IPS-NIHi7 (cell line): ENCODE measurements around the gene LENG9.
"Not testable (repeated sequence)": the region's sequence is repeated elsewhere in the genome, so short reads cannot be mapped to it uniquely, and the experiment has no call there.

Source experiments
- DNase-seq: peaks from one replicate; pipeline ENCODE4 v3.0.0; 2012; ENCODE audit warnings: mixed read lengths; ENCODE audit errors: extremely low spot score

Gene LENG9

GRCh38 chr19:54478677-54479266 lies 15.2 kb upstream of the LENG9 start:
- peak; percentile 68 for DNase-seq

GRCh38 chr19:54477650-54478049 lies 14.1 kb upstream of the LENG9 start:
- no peak for DNase-seq

- no peak for DNase-seq
Measured at GRCh38 chr19:54475706-54476105, 12.1 kb upstream of the LENG9 start.

DNA sequence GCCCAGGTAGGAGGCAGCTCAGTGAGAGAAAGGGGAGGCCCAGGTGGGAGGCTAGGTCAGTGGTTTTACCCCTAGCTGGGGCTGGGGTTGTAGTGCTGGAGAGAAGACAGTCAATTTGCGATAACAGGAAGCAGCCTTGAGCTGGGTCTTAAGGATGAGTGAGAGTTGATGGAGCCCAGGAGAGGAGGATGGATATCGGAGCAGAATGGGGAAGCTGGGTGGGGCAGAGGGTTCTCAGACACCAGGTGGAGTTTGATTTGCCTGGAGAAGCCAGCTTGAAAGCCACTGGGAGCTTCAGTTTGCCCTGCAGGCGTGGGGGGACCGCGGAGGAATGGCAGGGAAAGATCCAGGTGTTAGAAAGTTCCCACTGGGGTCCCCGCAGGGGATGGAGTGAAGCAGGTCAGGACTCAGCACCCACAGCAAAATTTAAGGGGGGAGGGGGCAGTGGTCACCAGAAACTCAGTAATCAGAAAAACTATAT lies 10.4 kb upstream of the LENG9 start:
- no peak for DNase-seq

DNA sequence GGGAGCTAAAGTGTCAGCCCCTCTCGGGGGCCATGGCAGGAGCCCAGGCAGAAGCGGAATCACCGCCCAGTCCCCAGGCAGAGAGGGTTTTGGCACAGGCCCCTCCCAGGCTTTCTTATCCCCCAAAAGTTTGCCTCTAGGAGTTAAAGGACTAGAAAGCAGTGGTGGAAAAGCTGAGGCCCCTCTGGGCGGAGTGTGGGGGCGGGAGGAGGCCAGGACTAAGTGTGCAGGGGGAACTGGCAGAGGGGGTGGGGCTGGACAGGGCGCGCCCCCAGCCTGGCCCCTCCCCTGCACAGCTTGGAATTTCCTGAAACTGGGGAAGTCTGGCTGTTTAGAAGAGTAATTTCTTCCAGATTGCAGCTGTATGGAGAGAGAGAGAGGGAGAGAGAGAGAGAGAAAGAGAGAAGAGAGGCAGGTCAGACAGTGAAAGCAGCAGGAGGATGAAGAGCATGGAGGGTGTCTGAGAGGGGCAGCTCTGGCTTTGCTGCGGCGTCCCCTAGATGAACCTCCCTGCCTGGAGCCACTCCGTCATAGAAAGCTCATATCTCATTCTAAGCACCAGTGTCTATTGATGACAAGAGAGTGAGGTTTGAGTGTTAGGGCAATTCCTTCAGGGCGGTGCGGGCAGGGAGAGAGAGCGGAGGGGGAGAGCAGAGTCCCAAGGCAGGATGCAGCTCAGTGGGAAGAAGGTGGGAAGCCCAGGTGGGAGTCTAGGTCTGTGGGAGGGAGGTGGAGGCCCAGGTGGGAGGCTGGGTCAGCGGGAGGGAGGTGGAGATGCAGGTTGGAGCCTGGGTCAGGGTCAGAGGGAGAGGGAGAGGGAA lies 9.7 kb upstream of the LENG9 start, which contains the start of gene CDC42EP5:
Gene CDC42EP5, minus strand, starts transcription at position 226 of the 821 bp plus-strand sequence. CDS start 7,749 bp downstream, outside the sequence.
- peak; percentile 54 for DNase-seq

DNA sequence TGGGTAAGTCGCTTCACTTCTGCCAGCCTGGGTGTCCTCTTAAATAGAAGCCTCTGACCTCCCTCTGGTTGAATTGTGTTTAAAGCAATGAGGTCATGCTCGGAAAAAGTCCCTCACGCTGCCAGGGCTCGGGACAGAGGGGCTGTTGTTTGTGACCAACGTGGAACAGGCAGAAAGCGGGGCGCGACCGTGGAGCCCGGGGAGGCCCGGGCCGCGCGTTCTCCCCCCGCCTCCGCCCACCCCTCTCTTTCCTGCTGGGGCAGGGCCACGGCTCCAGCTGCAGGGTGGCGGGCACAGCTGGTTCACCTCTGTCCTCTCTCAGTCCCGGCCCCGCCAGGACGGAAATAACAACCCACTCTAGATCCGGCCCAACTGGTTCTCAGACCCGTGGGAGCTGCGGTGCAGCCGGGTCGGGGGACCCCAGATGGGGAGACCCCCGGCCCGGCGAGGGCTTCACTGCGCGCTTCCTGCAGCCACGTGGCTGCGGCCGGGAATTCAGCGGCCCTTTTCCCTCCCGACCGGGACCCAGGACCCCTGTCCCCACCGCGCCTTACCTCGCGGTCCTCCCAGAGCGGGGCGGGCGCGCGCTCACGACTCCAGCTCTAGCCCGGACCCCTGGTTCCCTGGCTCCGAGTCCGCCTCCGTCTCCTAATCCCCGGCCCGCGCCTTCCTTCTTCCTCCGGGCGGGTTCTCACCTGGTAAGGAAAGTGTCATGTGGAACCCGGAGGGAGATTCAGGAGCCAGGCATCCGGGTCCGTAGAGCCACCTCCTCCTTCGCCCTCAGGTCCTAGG lies 7.6 kb upstream of the LENG9 start:
- DNase-seq, result peak; percentile 37

DNA sequence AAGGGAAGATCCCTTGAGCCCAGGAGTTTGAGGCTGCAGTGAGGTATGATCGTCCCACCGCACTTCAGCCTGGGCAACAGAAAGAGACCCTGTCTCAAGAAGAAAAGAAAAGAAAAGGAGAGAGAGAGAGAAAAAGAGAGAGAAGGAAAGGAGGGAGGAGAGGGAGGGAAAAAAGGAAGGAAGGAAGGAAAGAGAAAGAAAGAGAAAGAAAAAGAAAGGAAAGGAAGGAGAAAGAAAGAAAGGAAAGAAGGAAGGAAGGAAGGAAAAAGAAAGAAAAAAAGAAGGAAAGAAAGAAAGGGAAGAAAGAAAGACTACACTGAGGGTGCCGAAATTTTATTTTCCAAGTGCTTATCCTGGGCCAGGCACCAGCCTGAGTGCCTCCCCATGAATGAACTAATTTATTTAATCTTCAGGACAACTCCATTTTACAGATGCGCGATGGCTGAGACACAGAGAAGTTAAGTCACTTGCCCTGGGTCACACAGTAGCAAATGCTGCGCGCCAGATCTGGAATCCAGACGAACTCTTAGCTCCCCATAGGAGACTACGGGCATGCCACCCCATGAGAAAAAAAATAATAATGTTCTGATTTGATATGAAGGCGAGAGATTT lies 6.8 kb upstream of the LENG9 start:
- DNase-seq, result no peak

DNA sequence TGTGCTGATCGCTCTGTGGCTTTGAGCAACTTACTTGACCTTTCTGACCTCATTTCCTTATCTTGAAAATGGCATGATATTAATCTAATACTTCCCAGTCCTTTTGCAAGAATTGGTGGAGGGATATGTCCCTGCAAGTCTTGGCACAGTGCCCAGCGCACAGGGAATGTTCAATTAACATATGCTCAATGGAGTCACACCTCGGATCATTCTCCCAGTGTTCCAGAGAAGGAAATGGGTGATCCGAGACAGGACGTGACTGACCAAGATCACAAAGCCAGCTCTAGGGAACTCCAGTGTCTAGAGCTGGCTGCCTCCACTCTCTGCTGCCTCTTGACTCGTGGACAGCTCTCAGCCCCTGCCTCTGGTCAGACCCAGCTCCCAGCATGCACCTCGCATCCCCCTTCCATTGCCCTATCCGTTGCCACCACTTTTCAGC lies 5.9 kb upstream of the LENG9 start:
- DNase-seq, result no peak

GRCh38 chr19:54466110-54466480 lies 2.5 kb upstream of the LENG9 start:
- DNase-seq, result not testable (repeated sequence)

DNA sequence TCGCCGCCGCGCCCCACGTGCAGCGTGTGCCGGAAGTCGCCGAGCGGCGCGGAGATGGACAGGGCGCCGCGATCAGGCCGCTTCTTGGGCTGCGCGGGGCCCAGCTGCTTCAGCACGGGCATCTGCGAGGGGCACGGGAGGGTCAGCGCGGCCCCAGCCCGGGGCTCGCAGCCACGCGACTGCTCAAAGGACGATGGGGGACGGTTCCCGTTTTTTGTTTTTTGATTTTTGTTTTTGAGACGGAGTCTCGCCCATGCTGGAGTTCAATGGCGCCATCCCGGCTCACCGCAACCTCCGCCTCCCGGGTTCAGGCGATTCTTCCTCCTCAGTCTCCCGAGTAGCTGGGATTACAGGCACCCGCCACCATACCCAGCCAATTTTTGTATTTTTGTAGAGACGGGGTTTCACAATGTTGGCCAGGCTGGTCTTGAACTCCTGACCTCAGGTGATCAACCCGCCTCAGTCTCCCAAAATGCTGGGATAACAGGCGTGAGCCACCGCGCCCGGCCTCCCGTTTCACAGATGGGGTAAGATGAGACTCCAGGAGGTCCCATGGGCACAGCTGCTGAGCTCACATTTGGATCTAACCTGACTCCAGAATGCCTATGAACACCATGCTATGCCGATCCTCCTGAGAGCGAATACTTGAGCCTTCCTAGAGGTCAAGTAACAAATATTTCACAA lies 2.0 kb upstream of the LENG9 start:
- no peak for DNase-seq

- peak; percentile 88 for DNase-seq
Measured at GRCh38 chr19:54464630-54465425, 1.2 kb upstream of the LENG9 start.

DNA sequence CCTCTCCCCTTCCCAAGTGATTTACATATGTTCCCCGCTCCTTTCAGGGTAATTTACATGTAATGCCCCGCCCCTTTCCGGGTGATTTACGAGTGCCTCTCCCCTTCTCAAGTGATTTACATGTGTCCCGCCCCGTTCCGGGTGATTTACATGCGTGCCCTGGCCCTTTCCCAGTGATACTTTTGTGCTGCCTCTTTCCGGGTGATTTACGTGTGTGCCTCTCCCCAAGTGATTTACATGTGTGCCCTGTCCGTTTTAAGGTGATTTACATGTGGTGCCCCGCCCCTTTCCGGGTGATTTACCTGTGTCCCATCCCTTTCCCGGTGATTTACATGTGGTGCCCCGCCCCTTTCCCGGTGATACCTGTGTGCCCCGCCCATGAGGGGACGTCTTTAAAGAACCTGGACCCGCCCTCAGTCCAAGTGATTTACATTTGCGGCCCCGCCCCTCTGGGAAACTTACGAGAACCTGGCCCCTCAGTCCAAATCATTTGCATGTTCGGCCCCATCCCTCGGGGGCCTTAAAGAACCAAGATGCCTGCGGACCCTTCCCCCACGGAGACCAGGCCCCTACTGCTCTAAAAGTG lies 559 bp upstream of the LENG9 start:
- peak; percentile 82 for DNase-seq

GRCh38 chr19:54462655-54463530 lies 685 bp downstream of the LENG9 start:
- peak; percentile 55 for DNase-seq

DNA sequence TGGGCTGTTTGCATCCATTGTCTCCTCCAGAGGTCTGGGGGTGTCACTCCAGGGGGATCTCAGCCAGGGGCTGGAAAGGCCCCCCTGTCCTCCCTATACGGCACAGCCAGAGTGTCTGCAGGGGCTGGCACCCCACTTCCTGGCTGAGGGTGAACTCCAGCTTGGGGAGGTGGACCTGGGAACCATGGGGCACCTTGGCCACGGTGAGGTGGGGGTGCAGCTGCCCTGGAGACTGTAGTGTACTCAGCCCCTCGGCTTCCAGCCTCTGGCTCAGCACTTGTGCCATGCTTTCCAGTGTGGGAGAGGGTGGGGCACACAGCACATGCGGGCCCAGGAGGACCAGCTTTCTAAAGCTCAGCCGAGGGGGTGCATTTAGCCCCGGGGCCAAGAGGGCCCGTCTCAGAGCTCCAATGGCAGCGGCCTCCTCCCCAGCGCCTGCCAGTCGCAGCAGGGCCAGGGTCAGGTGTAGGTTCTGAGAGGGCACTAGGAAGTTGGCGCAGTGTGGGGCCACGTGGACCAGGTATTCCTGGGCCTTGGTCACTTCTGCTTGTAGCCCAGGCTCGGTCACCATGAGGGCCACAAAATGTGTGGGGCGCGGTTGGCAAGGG lies 1.4 kb downstream of the LENG9 start:
- DNase-seq, result no peak

DNA sequence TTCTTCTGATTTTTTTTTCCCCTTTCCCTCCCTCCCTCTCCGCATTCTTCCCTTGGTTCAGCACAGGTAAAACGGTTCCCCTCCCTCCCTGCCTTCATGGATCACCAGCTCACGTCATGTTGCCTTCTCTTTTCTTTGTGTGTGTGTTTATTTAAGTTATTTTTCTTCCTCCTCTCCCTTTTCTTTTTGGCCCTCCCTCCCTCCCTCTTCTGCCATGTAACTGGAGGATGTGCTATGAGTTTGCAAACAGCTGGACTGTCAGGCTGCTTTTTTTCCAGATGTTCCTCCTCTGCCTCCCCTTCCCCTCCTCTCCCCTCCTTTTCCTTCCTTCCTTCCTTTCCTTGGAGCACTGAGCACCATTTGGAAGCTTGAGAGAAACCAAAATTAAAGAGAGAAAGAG lies 2.0 kb downstream of the LENG9 start:
- no peak for DNase-seq

DNA sequence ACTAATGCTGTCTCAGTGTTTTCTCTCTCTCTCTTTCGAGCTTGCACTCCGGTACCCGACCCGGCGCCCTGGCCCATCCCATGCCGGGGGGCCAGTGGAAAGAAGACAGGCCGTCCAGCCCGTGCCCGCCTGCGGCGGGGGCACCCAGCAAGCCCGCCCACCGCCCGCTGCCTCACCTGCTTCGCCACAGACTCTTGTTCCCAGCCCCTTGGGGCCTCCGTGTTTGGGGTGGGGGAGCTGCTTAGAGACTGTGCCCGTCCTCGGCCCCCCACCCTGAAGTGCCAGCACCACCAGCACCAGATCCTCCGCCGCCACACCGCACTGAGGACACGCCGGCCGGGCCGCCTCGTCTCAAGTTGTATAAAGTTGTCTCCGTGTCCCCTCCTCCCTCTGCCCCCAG lies 2.4 kb downstream of the LENG9 start:
- no peak for DNase-seq

- no peak for DNase-seq
Measured at GRCh38 chr19:54460230-54461005, 3.2 kb downstream of the LENG9 start.
